ENCODE results near the gene SAFB.
"Not testable (repeated sequence)": the region's sequence is repeated elsewhere in the genome, so short reads cannot be mapped to it uniquely, and the experiment has no call there.

The SAFB gene

GRCh38 chr19:5696196-5697021, 73.5 kb downstream of the SAFB start:
- no peak for DNase-seq

GRCh38 chr19:5697022-5697889, 74.4 kb downstream of the SAFB start:
- no peak for DNase-seq

GRCh38 chr19:5697890-5698634, 75.2 kb downstream of the SAFB start:
- DNase-seq = no peak

GRCh38 chr19:5698635-5699422, 75.9 kb downstream of the SAFB start:
- no peak for DNase-seq

GRCh38 chr19:5700455-5701092, 77.7 kb downstream of the SAFB start:
- DNase-seq = no peak

- DNase-seq = not testable (repeated sequence)
Measured at GRCh38 chr19:5702053-5702410, 79.1 kb downstream of the SAFB start.

GRCh38 chr19:5703819-5704818, 81.2 kb downstream of the SAFB start:
- DNase-seq = no peak

GRCh38 chr19:5705552-5705951, 82.7 kb downstream of the SAFB start:
- no peak for DNase-seq

GRCh38 chr19:5706876-5707573, 84.1 kb downstream of the SAFB start:
- DNase-seq = no peak

GRCh38 chr19:5707576-5708575, 85.0 kb downstream of the SAFB start:
- no peak for DNase-seq

- no peak for DNase-seq
Measured at GRCh38 chr19:5711025-5711424, 88.1 kb downstream of the SAFB start.

- no peak for DNase-seq
Measured at GRCh38 chr19:5711713-5712161, 88.9 kb downstream of the SAFB start.

GRCh38 chr19:5713228-5713627, 90.3 kb downstream of the SAFB start:
- DNase-seq = no peak

- no peak for DNase-seq
Measured at GRCh38 chr19:5714816-5715215, 91.9 kb downstream of the SAFB start.

- no peak for DNase-seq
Measured at GRCh38 chr19:5717215-5717935, 94.5 kb downstream of the SAFB start.
